HTERT RPE-1 (cell line): ENCODE data around the gene SEPTIN10.
"Not testable (repeated sequence)": the region's sequence is repeated elsewhere in the genome, so short reads cannot be mapped to it uniquely, and the experiment has no call there.

Source experiments
- in situ Hi-C: fragments of 300-500 bp; cut with MboI; formaldehyde crosslinking; loops from 4 replicates; pipeline ENCODE4 v1.14.3; 2020; ENCODE audit warnings: low sequenced_read_pairs

Gene SEPTIN10

GRCh38 chr2:109607766-109608165 is 6.0 kb downstream of the SEPTIN10 start:
- in situ Hi-C loops: no loop called here

DNA sequence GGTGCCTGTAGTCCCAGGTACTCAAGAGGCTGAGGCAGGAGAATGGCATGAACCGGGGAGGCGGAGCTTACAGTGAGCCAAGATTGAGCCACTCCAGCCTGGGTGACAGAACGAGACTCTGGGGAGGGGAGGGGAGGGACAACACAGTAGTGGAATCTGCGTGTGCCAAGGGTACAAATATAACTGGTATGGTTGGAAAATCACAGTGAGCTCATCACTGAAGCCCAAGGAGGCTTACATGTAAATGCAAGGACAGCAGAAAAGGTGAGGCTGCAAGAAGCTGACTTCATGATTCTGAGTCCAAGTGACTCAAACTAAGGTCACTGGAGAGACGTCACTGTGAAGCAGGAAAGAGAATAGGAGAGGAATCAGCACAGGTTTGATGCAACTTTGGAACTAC is 9.2 kb downstream of the SEPTIN10 start:
- in situ Hi-C loops: no loop called here

- in situ Hi-C loops: no loop called here
These were observed 11.1 kb downstream of the SEPTIN10 start for GRCh38 chr2:109602617-109603188.

- in situ Hi-C loops: no loop called here
These were observed 12.0 kb downstream of the SEPTIN10 start for GRCh38 chr2:109601783-109602182.

DNA sequence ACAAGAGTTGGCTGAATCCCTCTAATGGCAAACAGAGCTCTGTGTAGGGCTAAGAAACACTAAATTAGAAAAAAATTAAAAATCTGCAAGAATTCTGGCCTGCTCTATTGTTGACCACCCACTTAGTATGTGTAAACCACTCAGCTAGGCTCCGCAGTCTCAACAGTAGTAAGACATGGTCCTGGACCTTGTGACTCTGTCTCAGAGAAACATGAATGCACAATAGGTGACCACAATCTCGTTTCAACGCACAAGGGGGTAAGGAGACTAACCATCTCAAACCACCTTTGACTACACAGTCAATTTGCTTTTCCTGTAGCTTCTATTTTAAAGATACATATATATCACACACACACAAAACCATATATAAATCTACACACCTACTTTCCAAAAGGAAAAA is 16.5 kb downstream of the SEPTIN10 start:
- in situ Hi-C loops: no loop called here

DNA sequence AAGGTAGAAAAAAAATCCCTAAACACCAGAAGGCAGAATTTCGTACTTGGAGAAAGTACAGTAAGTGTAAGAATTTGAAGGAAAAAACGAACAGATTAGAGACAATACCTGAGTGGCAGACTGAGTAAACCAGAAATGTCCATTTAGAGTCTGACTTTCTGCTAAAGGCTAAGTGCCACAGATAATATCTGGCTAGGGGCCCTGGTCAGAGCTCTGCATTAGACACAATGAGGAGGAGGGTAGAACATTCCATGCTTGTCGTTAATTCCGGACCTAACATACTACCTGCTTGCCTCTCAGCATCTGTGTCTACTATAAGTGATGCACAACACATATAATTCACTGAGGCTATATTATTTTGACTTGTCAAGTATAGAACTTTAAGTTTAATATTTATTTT is 18.1 kb downstream of the SEPTIN10 start:
- in situ Hi-C loops: no loop called here

- in situ Hi-C loops: no loop called here
These were observed 19.4 kb downstream of the SEPTIN10 start for GRCh38 chr2:109594246-109594885.

DNA sequence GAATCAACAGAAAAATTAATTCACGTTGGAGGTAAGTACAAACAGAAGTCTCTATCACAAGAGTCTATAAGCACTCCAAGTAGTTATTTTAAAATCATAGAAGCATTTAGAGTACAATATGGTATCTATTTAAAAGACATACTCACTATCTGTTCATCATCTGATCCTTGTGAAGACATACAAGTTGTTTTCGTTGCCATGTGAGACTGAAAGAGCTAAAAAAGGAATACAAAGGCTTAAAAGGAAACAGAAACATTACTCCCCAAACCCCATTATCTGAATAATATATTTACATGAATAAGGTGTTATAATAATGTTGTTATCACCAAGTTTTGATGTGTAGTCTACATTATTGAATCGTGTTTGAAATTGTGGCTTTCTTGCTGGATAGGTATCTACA is 20.9 kb downstream of the SEPTIN10 start:
- in situ Hi-C loops: no loop called here

DNA sequence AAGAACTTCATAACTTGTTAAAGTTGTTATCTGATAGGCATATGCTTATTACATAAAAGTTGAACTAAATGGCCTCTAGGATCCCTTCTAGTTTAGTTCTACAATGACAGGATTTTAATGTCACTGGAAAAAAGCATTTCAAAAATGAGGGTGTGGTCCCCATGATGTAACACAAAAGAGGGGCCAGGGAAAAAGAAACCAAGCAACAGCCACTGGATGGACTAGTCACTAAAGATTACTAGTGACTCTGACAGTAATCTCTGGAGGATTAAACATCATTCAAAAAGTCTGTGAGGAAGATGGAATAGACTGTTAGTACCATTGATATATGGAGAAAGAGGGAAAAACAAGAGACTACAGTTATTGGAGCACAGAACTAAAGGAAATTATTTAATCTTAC is 22.6 kb downstream of the SEPTIN10 start:
- in situ Hi-C loops: no loop called here

DNA sequence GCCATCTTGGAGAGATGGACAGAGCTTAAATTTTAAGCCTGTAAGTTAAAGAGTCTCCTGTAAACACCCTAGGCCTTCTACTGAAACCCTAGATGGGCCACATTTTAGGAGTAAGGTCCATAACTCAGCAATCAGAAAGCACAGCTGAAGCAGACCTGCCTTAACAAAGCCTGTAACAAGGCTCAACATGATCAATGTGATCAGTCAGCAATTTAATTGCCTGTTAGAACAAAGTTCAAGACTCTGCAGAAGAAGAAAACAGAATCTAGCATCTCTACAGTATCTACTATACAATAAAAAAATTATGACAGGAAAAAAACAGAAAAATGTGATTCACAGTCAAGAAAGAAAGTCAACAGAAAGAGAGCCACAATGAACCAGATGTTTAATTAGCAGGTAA is 27.1 kb downstream of the SEPTIN10 start:
- in situ Hi-C loops: no loop called here

- in situ Hi-C loops: no loop called here
These were observed 30.6 kb downstream of the SEPTIN10 start for GRCh38 chr2:109582928-109583895.

GRCh38 chr2:109577630-109578029 is 36.1 kb downstream of the SEPTIN10 start:
- in situ Hi-C loops: not testable (repeated sequence)

- in situ Hi-C loops: no loop called here
These were observed 38.4 kb downstream of the SEPTIN10 start for GRCh38 chr2:109575373-109575772.

GRCh38 chr2:109563980-109564550 is 49.7 kb downstream of the SEPTIN10 start:
- in situ Hi-C loops: no loop called here

GRCh38 chr2:109563288-109563687 is 50.5 kb downstream of the SEPTIN10 start:
- in situ Hi-C loops: no loop called here

DNA sequence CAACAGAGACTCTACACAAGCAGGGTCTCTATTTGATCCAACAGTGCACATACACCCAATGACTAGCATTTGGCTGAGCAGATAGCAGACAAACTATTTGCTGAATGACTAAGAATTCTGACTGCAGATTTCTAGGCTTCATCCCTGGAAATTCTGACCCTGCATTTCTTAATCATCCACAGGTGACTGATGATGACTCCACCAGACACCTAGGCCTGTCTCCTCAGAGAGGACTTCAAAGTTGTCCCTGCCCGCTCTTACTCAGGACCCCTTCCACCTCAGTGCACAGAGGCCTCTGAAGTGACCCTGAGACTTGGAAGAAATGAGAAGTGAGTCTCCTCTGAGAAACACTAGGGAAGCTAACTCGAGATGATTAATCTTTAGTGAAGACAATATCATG is 51.3 kb downstream of the SEPTIN10 start:
- in situ Hi-C loops: no loop called here

GRCh38 chr2:109560265-109560664 is 53.5 kb downstream of the SEPTIN10 start:
- in situ Hi-C loops: no loop called here

GRCh38 chr2:109558076-109558882 is 55.5 kb downstream of the SEPTIN10 start:
- in situ Hi-C loops: no loop called here

- in situ Hi-C loops: no loop called here
These were observed 56.5 kb downstream of the SEPTIN10 start for GRCh38 chr2:109557309-109557708.

GRCh38 chr2:109555346-109555900 is 58.3 kb downstream of the SEPTIN10 start:
- in situ Hi-C loops: no loop called here
